Left renal pelvis (tissue), 4 donors: Measurements from ENCODE around the gene RAD9A. TPM values are rescaled to one million over a fixed set of nuclear protein-coding genes. Genes with fewer than 3 reads are reported as not detected.

Experiments
- DNase-seq, 4 donors: peaks; one replicate each; pipeline ENCODE4 v3.0.0-alpha.2; 2013; ENCODE audit warnings: low read depth in 4 of 4, low spot score in 3 of 4
- polyA plus RNA-seq, 4 donors: library from polyadenylated mRNA; unstranded; fragments of 120-200 nt; gene quantifications; one replicate each; pipeline ENCODE4 v1.2.1, GENCODE V29; 2013; ENCODE audit not compliant: insufficient read length in 4 of 4

Gene RAD9A
- 10 to 100 TPM; 16.6 to 37.5 (median 19.1) TPM for polyA plus RNA-seq

DNA sequence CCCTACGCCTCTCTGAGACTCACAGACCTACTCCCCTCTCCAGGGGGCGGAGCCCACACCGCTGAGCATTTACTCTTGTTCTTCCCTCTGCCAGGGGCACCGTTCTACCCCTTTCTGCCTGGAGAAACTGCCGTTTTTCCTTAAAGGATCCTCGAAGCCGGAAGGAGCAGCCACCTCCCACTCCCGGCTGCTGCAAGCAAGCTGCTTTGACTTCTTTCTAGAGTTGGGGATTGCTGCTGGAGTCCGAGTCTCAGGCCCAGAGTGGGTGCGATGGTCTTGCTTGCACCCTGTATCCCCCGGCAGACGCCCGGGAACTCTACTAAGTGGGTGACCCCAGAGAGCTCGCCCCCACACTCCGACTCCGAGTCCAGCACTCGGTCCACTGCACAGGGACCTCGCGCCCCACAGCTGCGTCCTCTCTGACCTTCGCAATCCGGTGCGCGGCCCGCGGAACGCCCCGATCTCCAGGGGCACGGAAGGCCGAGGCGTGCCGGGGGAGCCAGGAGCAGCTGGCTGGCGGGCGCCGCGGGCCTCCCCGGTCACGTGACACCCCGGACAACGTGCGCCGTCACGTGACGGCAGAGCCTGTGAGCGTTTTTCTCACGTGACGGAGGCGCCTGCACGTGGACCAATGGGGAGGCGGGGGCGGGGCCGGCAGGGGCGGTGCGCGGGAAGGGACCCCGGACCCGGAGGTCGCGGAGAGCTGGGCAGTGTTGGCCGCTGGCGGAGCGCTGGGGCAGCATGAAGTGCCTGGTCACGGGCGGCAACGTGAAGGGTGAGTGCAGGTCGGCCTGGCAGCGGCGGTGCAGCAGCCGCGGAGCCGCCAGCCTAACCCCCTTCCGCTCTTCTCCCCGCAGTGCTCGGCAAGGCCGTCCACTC is at the start of gene RAD9A:
RAD9A (plus strand) TSS at position 683 of the 879 bp plus-strand sequence; CDS start at position 742, 59 bp downstream.
- peak; percentile 87 to 91 (median 88) for DNase-seq

DNA sequence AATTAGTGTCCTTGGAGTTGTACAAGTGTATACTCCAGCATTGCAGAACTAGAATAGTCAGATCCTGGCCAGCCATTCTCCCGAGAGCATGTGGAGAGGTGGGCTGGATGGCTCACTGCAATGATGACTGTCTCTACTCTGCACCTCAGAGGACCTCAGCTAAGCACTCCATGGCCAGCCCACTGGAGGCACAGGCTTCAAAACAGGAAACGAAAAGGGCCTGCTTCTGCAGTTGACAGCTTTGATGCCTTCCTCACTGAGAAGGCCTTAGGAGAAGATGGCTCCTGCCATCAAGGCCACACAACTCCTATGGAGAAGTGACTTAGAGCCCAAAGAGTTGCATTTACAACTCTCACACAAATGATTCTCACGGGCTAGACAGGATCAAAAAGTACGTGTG is 47.5 kb upstream of the RAD9A start:
- no peak for DNase-seq

DNA sequence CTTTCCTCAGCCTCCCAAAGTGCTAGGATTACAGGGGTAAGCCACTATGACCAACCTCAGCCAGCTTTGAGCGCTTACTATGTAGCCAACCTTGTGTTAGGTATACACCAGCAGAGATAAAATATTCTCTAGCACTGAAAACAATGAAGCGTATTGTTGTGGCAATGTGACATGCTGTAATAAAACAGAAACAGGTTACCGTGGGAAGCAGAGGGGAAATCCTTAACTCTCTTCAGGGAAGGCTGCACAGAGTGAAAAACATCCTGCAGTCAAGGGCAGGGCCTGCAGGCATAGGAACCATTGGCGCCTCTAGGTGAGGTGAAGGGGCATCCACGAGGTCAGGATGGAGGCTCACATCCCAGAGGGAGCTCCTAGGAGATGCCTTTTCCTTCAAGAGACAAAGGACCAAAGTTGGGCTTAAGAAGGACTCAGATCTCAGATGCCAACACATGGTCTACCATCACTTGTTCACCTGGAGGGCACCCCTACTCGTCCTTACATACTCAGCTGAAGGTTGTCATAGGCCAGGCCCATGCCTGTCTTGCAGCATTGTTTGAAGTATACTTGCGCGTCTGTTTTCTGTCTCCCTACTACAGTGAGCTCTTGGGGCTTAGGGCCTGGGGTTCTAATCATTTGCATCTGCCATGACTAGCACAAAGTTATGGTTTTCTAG is 46.4 kb upstream of the RAD9A start:
- no peak for DNase-seq

DNA sequence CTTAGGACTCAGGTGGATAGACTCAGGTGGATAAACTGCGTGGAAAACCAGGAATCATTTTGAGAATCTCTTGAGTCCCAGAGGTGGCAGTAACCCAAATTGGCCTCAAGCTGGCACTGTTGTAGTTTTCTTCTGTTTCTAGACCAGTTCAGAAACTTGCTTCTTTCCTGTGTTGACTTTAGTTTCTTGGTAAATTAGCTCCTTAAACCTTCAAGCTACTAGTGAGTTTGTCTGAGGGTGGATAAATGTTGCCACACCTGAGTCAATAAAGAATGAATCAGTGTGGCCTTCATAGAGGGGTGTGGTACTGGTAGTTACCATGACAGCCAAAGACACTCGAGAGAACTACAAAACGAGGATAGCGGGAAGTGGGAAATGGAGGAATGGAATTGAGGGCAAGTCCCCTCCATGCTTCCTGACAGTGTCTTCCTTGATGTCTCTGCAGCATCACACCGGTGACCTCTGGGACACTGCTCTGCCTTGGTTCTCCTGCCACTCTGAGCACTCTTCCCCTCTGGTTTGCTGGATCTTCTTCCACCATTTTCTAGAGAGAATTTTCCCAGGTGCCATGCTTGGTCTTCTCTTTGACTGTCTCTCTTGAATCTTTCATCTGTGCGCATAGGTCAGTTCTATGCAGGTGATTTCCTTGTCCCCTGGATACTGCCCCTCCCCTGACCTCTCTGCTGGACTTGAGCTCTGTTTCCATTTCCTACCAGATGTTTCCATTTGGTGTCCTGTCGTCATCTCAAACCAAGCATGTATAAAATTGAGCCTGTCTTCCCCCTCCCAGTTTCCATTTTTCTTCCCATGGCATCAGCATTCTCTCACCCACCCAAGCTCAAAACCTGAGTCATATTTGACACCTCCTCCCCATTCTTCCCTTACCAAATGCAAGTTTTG is 45.6 kb upstream of the RAD9A start:
- DNase-seq = no peak

DNA sequence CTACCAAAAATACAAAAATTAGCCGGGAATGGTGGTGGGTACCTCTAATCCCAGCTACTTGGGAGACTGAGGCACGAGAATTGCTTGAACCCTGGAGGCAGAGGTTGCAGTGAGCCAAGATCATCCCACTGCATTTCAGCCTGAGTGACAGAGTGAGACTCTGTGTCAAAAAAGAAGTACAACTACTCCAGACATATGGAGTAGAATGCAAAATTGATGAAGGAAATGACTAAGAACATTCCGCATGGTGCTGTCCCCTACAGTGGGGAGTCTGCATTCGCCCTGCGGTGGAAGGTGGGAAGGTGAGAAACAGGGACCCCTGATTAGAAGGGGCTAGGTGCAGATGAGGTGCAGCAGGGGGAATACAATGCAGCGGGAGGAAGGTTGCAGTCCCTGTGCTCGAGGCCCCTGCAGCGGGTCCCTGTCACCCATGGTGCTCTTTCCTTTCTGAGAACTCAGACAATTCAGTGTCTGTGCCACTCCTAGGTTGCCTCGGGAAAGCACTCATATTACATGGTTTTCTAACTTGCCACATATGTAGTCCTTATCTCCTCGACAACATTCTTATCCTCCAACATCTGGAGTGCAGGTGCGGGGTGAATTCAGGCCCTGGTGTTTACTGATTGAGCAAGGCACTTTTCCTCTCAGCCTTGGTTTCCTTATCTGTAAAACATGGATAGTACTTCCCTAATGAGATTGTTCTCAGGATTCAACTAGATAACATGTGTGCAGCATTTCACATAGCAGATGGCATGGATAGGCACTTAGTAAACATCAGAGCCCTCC is 43.6 kb upstream of the RAD9A start:
- no peak for DNase-seq

DNA sequence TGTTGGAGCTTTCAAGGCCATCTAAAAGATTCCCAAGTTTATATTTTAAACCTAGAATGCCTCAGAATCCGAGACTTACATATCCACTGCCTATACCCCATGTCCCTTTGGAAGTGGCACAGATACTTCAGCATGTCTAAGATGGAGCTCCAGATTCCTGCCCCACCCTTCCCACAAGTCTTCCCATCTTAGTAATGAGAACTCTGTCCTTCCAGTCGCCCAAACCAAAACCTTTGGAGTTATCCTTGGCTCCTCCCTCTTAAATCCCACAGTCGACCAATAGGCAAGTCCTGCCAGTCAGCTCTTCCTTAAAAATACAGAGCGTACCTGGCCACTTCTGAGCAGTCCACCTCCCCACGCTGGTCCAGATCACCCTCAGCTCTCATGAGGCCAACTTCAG is 42.8 kb upstream of the RAD9A start:
- DNase-seq = no peak

DNA sequence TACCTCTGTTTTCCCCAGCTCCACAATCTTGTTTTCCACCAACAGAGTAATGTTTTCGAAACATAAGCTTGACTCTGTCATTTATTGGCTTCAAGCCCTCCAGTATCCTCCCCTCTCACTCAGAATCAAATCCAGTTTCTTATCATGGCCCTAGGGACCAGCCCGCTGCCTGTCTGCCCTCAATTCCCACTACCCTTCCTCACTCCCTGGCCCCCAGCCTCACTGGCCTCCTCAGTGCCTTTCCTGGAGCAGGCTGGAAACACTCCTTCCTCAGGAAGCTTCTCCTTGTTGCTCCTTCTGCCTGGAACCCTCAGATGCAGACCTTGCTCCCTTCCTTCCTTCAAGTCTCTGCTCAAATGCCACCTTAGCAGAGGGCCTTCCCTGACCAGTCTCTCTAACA is 42.3 kb upstream of the RAD9A start:
- no peak for DNase-seq

DNA sequence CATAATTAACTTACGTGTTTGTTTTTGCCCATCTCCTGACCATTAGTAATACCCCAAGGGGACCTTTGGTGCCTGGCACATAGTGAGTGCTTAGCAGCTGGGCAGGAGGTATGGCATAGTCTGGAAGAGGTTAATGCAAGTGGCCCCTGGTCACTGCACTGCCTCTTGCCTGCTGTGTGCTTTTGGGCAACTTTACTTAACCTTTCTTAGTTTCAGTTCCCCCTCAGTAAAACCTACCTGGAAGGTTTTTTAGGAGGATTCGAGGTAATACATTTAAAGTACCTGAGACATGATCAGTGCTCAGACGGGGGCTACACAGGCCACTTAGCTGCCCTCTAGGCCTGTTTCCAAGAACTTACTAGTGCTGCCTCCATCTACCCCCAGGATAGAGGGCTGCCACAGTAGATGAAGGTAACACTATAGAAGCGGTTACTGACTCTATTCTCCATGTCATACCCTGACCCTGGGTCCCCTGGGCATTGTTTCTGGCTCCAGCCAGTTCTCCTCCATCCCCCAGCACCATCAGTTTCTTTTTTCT is 41.8 kb upstream of the RAD9A start:
- DNase-seq = no peak

DNA sequence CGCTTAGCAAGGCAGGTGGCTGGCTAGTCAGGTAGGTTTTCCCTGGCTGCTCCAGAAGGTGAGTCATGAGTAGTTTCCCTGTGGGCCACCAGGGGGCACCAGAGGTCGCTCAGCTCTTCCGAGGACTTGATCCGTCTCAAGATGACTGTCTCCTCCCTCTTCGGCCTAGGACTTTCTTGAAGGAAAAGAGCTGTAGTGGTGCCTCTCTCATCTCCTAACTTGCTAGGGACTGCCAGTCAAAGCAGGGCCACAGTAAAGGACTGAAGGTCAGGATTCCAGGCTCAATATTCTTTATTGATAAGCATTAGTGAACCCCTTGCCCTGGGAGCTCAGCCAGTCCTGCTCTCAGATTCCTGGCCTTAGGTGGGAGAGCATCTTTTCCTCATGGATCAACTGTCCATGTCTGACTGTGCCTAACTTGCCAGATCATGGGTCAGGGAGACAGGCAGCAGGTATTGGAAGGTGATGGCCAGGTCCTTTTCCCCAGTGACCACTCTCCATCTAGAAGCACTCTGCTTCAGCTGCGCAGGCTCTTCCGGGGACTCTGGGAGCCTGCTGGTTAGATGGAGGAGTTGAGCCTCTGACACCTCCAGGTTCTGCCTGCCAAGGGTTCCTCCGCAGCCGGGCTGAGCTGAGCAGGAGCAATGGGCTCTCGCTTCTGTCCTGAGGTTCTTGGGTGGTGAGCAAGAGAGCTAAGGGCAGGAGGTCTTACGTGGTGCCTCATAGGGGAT is 40.3 kb upstream of the RAD9A start:
- no peak for DNase-seq

DNA sequence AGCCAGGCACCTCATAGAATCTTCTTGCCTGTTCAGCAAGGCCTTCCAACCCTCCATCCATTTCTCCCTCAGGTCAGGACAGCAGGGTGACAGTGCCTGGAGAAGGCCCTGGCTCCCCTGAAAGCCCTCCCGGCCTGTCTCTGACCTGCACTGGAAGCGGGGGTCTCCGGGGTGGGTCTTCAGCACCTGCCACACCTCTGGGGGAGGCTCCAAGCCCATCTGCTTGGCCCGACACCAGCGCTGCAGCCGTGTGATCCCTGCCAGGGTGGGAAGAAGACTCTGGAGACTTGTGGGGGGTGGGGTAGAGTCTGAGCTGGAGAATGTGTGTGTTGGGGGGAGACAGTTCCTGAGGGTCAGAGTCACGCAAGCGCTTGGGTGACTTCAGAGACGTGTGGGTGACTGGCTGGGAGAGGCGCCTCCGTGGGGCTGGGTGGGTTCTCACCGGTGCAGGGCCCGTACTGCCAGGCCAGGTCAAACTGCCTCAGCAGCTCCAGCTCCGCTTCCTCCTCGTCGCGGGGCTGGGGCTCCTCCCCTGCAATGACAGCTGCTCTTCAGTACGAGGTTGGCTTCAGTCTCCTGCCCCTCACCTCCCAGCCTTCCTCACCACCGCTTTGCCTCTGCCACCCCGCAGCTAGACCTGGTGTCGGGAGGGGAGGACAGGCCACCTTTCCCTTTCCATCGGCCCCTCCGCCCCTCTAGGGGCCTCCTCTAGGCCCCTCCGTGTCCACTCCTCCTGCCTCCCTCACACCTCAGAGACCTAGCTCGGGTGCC is 39.1 kb upstream of the RAD9A start:
- no peak for DNase-seq

DNA sequence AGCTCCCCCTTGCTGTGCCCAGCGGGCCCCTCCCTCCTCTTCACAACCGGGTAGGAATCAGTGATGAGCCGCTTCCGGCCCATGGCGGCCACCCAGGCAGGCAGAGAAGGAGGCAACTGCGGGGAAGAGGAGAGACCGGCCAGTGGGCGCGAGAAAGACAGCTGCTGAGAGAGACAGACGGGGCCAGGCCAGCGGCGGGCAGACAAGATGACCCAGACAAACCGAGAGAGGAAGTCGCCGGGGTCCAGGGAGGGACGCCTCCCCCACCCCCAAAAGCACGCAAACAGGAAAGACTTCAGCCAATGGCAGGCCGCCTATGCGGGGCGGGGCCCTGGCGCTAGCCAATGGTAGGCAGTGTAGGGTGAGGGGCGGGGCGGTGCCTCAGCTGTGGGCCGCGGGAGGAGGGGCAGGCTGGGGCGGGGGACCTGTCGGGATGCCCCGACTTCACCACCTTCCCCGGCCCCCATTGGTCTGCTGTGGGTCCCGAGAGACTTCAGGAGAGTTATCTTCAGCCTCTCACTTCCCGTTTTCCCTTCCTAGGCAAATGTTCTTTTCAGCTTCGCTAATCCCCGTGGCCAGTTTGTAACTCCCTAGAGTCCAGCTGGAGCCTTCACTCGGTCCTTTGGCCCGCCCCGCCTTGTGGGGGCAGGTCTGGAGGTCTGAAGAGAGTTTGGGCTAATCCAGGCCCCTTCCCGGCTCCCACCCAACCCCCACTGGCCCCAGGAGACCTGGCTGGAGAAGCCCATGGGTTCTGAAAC is 38.3 kb upstream of the RAD9A start, which contains the start of gene POLD4:
POLD4 (minus strand) TSS at position 230 of the 758 bp plus-strand sequence; CDS start at position 83, 147 bp downstream.
- DNase-seq = peak in 3 of 4 donors; percentile 84 to 88 (median 84)

DNA sequence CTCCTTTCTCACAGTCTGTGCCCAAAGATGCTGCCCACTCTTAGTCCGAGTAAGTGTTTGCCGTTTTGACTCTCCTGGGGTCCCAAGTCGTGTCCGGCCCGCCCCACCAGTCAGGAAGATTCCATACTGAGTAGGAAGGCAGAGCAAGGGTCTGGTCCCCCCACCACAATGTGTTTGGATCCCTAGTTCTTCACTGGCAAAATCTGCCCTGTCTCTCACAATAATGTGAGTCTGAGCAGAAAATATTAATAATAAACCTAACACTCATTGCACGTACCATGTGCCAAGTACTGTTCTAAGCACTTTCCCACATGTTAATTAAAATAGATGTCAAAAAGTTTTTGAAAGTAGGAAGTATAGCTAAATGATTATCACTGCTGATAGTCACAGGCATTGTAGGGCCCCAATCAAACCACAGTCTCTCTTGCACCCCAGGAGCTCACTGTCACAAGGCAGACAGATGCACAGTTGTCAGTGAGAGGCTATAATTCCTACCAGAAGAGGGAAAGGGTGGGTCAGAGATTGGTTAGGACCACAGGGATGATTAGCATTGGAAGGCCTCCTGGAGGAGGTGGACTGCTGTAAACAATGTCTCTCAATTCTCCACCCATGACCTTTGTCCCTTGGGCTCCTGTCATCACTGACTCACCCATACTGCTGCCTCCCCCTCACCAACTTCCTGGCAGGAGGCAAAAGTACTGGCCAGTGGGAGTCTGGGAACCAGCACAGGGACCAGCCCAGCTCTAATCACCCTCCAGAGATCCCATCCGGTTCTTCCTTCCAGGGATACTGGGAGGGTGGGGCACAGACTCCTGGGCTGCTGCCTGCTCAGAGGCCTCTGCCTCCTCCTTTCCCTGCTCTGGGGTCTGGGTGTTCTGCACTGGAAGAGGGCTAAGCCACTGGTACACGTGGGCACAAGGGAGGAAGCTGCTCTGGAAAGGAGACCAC is 37.4 kb upstream of the RAD9A start:
- DNase-seq = no peak

DNA sequence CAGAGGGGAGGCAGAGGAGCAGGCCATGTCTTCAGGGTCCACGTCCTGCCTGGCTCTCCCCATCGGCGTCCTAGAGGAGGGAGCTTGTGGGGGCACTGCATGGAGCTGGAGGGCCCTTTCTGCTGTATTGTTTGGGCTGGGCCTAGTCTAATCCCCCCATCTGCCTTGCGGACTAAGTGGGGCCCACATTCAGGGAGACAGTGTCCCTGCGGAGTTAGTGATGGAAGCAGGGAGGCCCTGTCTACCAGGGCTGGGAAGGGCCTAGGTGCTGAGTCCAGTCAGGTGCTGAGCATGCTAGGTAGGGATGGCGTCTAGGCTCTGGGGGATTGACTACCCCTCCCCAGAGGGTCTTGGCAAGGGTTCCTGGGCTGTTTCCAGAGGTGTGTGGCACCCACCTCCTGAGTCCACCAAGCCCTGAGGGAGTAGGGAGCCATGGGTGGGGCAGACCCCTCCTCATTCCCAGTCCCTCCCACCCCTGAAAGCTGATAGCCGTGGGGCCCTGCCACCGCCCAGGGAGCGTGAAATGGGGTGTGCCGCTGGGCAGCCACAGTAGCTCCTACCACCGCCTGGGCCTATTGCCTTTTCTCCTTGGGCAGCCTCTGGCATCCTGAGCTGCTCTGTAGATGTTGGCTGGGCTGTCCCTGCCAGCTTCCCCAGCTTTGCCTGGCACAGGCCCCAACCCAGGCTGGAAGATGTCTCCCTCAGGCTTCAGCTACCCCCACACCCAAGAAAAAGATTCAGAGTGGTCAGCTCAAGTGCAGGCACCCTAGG is 36.6 kb upstream of the RAD9A start:
- no peak for DNase-seq

DNA sequence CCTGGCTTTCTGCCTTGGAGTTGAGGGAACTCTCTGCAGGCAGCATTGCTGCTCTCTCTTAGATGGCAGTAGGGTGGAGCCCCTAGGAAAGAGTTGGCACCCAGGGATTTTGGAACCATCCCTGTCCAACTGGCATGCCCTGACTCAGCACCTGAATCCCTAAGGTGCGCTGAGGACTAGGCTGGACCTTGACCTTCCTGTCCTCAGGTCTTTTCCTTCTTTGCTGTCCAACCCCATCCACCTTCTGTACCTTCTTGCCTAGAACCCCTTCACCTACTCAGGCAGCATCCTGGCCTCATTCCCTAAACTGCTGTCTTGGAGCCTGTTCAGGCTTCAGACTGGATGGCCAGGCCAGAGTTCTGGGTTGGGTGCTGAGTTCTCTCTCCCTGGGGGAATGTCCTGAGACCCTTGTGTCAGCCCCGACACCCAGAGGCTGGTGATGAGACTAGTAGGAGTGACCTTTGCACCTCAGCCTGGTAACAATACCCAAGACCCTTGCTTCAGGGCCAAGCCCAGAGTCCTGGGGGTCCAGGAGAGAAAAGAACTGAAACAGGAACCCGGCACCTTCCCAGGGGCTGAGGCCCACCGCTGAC is 35.9 kb upstream of the RAD9A start:
- no peak for DNase-seq

DNA sequence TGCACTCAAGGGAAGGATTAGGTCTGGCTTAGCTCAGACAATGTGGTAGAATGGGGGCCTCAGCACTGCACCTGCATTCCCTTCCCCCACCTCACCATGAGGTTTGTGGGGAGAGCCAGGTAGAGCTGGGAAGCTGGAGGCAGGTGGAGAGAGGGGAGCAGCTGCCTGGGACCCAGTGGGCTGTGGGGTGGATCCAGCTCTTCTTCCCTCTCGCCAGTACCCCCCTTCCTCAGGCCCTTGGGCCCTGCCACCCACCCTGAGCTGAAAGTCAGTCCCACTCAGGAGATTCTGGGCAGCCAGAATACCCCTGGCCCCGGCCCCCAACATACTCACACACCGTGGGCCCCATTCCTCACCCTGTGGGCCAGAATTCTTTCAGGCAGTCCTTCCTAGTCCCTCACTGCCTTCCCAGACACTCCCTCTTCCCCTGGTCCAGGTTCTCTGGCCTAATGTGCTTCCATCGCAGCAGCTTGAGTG is 35.4 kb upstream of the RAD9A start:
- no peak for DNase-seq
